Measurements from ENCODE around the gene SLC5A9. TPM values are rescaled to one million over a fixed set of nuclear protein-coding genes. Genes with fewer than 3 reads are reported as not detected.

The SLC5A9 gene
- total and polyA plus RNA-seq, 7 donors = 0.01 to 0.39 TPM; not detected in 5

DNA sequence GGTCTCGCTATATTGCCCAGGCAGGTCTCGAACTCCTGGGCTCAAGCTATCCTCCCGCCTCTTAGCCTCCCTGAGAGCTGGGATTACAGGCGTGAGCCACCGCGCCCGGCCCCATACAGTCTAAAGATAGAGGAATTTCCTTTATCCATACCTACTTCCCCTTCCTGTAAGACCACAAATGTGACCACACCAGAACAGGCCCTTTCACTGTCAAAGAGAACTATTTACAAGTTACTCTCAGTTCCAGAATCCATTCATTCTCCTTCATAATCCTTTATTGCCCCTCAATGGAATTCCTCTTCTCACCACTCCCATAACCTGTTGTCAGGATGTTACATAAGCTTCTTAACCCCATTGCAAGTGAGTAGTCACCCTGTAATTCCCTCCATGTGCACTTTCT lies 26.3 kb upstream of the SLC5A9 start:
- ATAC-seq (no peak), DNase-seq (no peak)
- intact Hi-C loops (cut with DNase I) = no loop called here
- H3K4me1 ChIP-seq = no peaks in the 10 kb centered on the region
- no peaks in the 10 kb centered on the region for H3K9me3 ChIP-seq
- 60 to 76% (median 64%) methylated on average over 5 of the region's 7 CpGs for WGBS, 3 donors
- no peak overlapping the region for H3K27ac ChIP-seq
- H3K27me3 ChIP-seq (ENCODE audit: insufficient read depth in 3 of 3, low read length in 2 of 3) = no peaks in the 10 kb centered on the region
- no peak for TF ChIP-seq CTCF (IDR thresholded peaks at IDR 0.05)
- no peaks in the 10 kb centered on the region for H3K36me3 ChIP-seq (ENCODE audit: insufficient read depth in 1 of 2, low read depth in 1 of 2)
- no peak overlapping the region for H3K4me3 ChIP-seq

GRCh38 chr1:48198970-48199369 lies 23.5 kb upstream of the SLC5A9 start:
- no peaks in the 10 kb centered on the region for H3K36me3 ChIP-seq (ENCODE audit: insufficient read depth in 1 of 2, low read depth in 1 of 2)
- H3K4me1 ChIP-seq = no peaks in the 10 kb centered on the region
- no peak for ATAC-seq
- no peak overlapping the region for H3K27ac ChIP-seq
- TF ChIP-seq CTCF (IDR thresholded peaks at IDR 0.05) = no peak
- intact Hi-C loops (cut with DNase I) = no loop called here
- no peak overlapping the region for H3K4me3 ChIP-seq
- no peaks in the 10 kb centered on the region for H3K27me3 ChIP-seq (ENCODE audit: insufficient read depth in 3 of 3, low read length in 2 of 3)
- 73 to 91% (median 75%) methylated on average over 3 of the region's 3 CpGs for WGBS, 3 donors
- no peaks in the 10 kb centered on the region for H3K9me3 ChIP-seq
- no peak for DNase-seq

- Histone ChIP-seq H3K36me3 (ENCODE audit: insufficient read depth in 1 of 2, low read depth in 1 of 2) (no peaks in the 10 kb centered on the region), H3K27me3 (ENCODE audit: insufficient read depth in 3 of 3, low read length in 2 of 3) (no peaks in the 10 kb centered on the region), H3K4me1 (no peaks in the 10 kb centered on the region), H3K9me3 (no peaks in the 10 kb centered on the region), H3K4me3 (no peak overlapping the region), H3K27ac (no peak overlapping the region)
- WGBS, 3 donors = 43 to 49% (median 47%) methylated on average over 3 of the region's 3 CpGs
- no peak for ATAC-seq
- no peak for DNase-seq
- TF ChIP-seq CTCF (IDR thresholded peaks at IDR 0.05) = no peak
- intact Hi-C loops (cut with DNase I) = loop anchor here in 1 of 2 donors (5.0 kb wide), 1 partner anchor 93 kb away; no protein-coding TSS in a partner anchor
Measured at GRCh38 chr1:48200166-48200900, 22.2 kb upstream of the SLC5A9 start.

DNA sequence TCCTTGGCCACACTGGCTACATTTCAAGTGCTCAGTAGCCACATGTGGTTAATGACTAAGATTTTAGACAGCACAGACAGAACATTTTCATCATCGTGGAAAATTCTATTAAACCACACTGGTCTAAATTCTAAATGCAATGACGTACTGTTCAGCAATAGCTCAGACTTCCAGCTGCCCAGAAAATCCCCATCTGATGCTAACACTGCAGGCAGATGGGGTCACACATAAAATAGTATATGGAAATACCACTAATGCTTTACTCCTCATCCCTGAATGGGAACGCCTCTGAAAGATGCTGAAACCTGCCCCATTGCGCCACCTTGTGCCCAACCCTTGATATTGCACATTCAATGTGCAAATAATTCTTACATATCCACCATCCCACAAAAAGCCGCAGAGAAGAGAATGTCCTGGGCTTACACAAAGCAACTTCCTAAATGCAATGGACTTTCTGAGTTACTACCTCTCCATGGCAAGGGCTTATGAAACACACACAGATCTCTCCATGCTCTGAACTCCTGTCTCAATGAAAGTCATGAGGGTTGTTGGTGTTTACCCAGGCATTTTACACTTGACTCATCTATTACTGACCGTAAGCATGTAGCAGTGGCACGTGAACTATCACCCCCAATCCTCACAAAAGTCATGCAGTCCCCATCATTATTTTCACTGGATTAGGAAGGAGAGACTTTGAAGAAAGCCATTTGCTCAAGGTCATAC lies 20.3 kb upstream of the SLC5A9 start:
- intact Hi-C loops (cut with DNase I) = loop anchor here (2.0 to 5.0 kb wide), 2 partner anchors 91 to 95 kb away; no protein-coding TSS in a partner anchor
- Histone ChIP-seq H3K4me1 (no peaks in the 10 kb centered on the region), H3K27me3 (ENCODE audit: insufficient read depth in 3 of 3, low read length in 2 of 3) (no peaks in the 10 kb centered on the region), H3K36me3 (ENCODE audit: insufficient read depth in 1 of 2, low read depth in 1 of 2) (no peaks in the 10 kb centered on the region), H3K27ac (no peak overlapping the region), H3K9me3 (no peaks in the 10 kb centered on the region), H3K4me3 (no peak overlapping the region)
- peak; percentile 78 for TF ChIP-seq CTCF (IDR thresholded peaks at IDR 0.05)
- 10 to 25% (median 13%) methylated on average over 7 of the region's 7 CpGs for WGBS, 3 donors
- DNase-seq (peak; percentile 53 to 75), ATAC-seq (peak; percentile 42 to 69 (median 62))
